Activated T-cell treated with anti-CD3 and anti-CD28 coated beads, Interleukin-2, amount 50 U/mL, for 4 hours (primary cell): Measurements from ENCODE around the gene CYB5B. TPM values are rescaled to one million over a fixed set of nuclear protein-coding genes. Genes with fewer than 3 reads are reported as not detected.
A peak's percentile ranks its signal among the peaks of the same experiment; 100 is the strongest.

Experiments
- ATAC-seq, 2 donors: fragments of 200-7000 bp; cut with Tn5 transposase; one replicate each; pipeline ENCODE4 v1.10.0; 2021
- DNase-seq: peaks from one replicate; pipeline ENCODE4 v3.0.0-alpha.2; 2020
- H3K27me3 Mint-ChIP-seq: one replicate; pipeline ENCODE4 v1.8.0; 2021; ENCODE audit warnings: low read depth, mixed read lengths
- H3K36me3 Mint-ChIP-seq: one replicate; pipeline ENCODE4 v1.8.0; 2022; ENCODE audit warnings: mixed read lengths; ENCODE audit not compliant: insufficient read depth
- H3K4me1 Mint-ChIP-seq: one replicate; pipeline ENCODE4 v1.8.0; 2021; ENCODE audit warnings: low read depth, mixed read lengths
- H3K4me3 Mint-ChIP-seq: one replicate; pipeline ENCODE4 v1.8.0; 2021; ENCODE audit warnings: mild to moderate bottlenecking, moderate library complexity, mixed read lengths
- H3K9me3 Mint-ChIP-seq: one replicate; pipeline ENCODE4 v1.8.0; 2021; ENCODE audit warnings: mixed read lengths
- total RNA-seq, 3 donors: library from RNA; stranded (reverse); gene quantifications; one replicate each; pipeline ENCODE4 v1.2.1, GENCODE V29; 2021

The CYB5B gene
- total RNA-seq, 3 donors from 2014 or later: 112 to 124 (median 114) TPM

DNA sequence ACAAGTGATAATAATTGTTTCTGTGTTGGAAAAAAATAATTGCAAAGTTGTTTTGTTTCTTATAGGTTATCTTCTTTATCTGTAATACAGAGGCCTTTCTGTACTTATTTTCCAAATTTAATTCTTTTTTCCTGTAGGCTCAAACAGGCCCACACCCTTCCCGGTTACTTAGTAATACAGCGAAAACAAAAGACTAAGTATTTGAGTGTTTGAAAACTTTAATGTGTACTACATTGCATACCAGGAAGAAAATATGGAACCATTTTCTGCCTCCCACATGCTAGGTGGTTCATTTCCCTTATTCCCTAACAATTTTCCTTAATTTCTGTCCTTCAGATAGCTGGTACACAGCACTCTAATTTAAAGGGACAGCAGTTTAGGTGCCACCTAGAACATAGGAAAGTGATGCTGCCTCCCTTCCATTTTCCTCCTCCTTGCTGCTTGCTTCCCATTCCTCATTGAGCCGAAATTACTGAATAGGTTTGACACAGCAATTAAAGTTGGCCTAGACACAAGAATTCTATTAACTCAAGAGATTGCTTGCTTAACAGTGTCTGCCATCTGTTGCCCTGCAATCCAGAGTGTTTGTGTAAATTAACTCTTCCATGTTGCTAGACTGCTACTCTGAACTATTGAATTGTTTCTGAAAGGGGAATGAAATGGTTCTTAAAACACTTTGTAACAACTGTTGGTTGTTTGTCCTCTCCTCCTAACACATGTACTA is 24.2 kb downstream of the CYB5B start:
- H3K36me3 Mint-ChIP-seq: peaks cover 24% of the 10 kb centered on the region
- peaks cover 28% of the 10 kb centered on the region for H3K4me1 Mint-ChIP-seq

DNA sequence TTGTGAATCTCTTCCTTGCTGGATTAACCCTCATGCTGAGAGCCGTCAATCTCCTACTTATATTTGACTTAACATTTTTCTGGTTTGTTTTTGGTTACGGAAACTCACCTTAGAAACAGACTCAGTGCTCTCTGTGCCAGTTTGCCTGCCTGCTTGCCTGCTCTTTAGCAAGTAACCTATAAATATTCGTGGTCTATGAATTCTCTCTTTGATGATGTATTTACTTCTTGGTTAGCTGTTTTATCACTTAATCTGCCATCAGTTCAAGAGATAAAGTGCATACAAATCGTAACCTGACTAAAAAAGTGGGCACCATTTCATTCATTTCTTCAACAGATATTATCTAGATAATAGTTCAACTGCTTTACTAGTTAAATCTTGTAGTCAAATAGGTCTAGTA is 26.7 kb downstream of the CYB5B start:
- ATAC-seq (no peak), DNase-seq (no peak)
- peaks cover 24% of the 10 kb centered on the region for H3K4me1 Mint-ChIP-seq
- H3K36me3 Mint-ChIP-seq: peaks cover 29% of the 10 kb centered on the region
- no peaks in the 10 kb centered on the region for H3K27me3 Mint-ChIP-seq
- H3K9me3 Mint-ChIP-seq: no peaks in the 10 kb centered on the region
- no peak overlapping the region for H3K4me3 Mint-ChIP-seq

More for the DNA sequence above, 24.2 kb downstream of the CYB5B start:
- no peak for ATAC-seq
- no peak for DNase-seq
- no peaks in the 10 kb centered on the region for H3K27me3 Mint-ChIP-seq
- no peaks in the 10 kb centered on the region for H3K9me3 Mint-ChIP-seq
- no peak overlapping the region for H3K4me3 Mint-ChIP-seq

DNA sequence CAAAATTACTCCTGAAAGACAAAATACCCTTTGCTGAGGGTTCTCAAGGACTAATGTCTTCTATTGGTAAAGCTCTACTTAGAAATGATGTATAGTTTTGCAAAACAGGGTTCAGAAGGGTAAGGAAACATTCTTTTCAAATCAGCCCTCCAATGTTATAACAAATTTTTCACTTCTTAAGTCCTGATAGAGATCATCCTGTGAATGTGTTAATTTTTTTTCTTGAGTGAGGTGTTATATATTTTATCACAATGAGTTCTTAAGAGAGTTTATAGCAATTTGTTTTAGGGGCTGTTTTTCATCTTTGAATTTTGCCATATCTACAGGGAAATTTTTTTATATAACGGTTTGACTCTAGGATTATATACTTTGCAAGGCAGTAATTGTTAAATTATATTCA is 29.5 kb downstream of the CYB5B start:
- Mint-ChIP-seq H3K9me3 (no peaks in the 10 kb centered on the region), H3K27me3 (no peaks in the 10 kb centered on the region), H3K4me1 (peaks cover 27% of the 10 kb centered on the region), H3K4me3 (no peak overlapping the region), H3K36me3 (peaks cover 17% of the 10 kb centered on the region)
- ATAC-seq: no peak
- DNase-seq: no peak

DNA sequence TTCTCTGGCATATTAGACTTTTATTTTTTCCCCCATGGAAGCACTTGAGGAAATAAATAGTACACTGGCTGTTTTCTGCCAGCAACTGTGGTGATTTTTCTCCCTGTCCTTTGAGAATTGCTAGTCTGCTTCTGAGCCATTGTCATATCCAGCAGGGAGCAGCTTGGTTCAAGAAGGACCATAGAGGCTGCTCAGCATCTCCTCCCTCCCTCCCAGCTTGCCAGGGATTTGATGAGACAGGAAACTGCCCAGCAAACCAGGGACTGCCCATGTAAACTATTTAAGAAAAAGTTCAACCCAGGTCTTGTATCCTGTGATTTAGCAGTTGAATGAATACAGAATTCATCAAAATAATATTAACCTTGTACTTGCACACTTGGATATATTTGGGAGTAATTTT is 39.5 kb downstream of the CYB5B start:
- no peaks in the 10 kb centered on the region for H3K9me3 Mint-ChIP-seq
- H3K4me1 Mint-ChIP-seq: peaks cover 38% of the 10 kb centered on the region
- DNase-seq (no peak), ATAC-seq (no peak)
- peaks cover 18% of the 10 kb centered on the region for H3K36me3 Mint-ChIP-seq
- no peaks in the 10 kb centered on the region for H3K27me3 Mint-ChIP-seq
- no peak overlapping the region for H3K4me3 Mint-ChIP-seq

DNA sequence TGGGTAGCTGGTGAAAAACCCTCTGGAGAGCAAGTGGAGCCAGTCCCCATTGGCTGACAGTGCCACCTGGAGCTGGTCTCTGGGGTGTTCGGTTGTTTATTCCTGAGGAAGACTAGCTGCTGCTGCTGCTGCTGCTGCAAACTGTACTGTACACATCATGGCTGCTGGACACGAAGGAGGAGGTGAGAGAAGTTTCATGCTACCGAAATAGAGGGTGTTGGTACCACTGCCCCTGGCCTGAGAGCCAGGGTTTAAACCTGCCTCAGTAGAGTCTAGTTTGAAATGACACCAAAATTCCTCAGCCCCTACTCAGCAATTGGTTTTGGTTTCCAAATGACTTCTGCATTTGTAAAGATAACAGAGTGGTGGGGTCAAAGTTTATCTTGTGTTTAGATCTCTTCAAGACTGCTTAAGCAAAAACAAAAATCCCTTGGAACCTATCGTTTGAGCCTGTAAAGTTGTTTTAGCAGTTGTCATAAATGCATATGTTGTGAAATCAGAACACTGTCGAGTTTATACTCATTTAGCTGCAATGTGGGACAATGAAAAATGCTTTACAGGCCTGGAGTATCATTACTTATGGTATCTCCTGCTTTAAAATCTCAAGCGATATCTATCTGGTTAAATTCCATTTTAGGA is 40.8 kb downstream of the CYB5B start:
- H3K36me3 Mint-ChIP-seq: peaks cover 13% of the 10 kb centered on the region
- H3K9me3 Mint-ChIP-seq: no peaks in the 10 kb centered on the region
- DNase-seq: no peak
- peaks cover 47% of the 10 kb centered on the region for H3K4me1 Mint-ChIP-seq
- H3K4me3 Mint-ChIP-seq: peak overlapping the region; percentile 35
- ATAC-seq: peak; percentile 44 to 47
- H3K27me3 Mint-ChIP-seq: no peaks in the 10 kb centered on the region

DNA sequence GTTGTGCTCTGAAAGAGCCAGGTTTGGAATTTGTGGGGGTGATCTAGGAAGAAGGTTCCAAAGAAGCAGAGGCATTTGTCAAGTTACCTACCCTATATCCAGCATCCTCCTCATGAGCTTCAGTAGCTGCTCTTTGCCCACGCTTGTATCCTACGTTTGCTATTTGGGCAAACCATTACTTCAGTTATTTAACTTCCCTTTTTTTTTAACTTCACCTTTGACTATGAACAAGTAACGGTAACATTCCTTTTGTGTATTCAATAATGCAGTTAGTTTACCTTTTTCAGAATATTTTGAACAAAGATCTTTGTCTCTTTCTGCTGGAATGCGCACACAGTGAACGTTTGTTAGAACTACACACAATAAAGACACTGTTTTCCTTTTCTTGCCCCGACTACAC is 41.5 kb downstream of the CYB5B start:
- H3K4me1 Mint-ChIP-seq: peaks cover 54% of the 10 kb centered on the region
- no peaks in the 10 kb centered on the region for H3K27me3 Mint-ChIP-seq
- DNase-seq (no peak), ATAC-seq (no peak)
- no peak overlapping the region for H3K4me3 Mint-ChIP-seq
- no peaks in the 10 kb centered on the region for H3K9me3 Mint-ChIP-seq
- H3K36me3 Mint-ChIP-seq: peaks cover 11% of the 10 kb centered on the region

DNA sequence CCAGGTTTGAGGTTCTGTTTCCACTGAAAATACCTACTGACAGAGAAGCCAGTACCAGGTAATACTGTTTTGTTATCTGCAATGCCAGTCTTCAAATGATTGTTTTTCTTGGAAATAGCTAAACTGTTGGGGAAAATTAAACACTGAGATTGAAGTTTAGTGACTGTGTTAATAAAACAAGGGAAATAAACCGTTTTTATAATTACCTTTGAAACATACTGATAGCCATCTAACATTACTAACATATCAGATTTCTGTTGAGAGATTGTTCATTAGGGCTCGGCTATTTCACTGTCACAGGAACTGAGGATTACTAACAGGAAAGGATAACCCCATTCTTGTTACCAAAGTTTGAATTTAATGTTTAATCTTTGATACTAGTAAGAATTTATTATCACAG is 42.1 kb downstream of the CYB5B start:
- Mint-ChIP-seq H3K4me1 (peaks cover 57% of the 10 kb centered on the region), H3K9me3 (no peaks in the 10 kb centered on the region), H3K4me3 (no peak overlapping the region), H3K36me3 (peaks cover 8% of the 10 kb centered on the region), H3K27me3 (no peaks in the 10 kb centered on the region)
- DNase-seq (no peak), ATAC-seq (no peak)

DNA sequence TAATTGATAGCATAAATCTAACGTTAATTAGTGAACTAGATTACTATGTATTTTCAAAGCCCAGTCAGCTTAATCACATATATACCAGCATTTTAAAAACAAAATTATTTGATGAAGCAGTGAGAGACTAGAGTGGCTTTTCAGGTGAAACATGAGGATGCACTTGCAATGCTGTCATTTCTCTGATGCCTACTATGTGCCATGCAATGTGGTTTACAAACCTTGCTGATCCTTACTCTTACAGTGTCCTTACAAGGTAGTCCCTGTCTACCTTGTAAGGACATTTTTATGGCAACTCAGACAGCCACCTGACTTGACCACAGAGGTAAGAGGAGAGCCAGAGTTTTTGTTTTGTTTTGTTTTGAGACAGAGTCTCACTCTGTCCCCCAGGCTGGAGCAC is 42.7 kb downstream of the CYB5B start:
- H3K4me1 Mint-ChIP-seq: peaks cover 57% of the 10 kb centered on the region
- no peaks in the 10 kb centered on the region for H3K27me3 Mint-ChIP-seq
- peaks cover 8% of the 10 kb centered on the region for H3K36me3 Mint-ChIP-seq
- H3K9me3 Mint-ChIP-seq: no peaks in the 10 kb centered on the region
- DNase-seq (no peak), ATAC-seq (no peak)
- H3K4me3 Mint-ChIP-seq: no peak overlapping the region

DNA sequence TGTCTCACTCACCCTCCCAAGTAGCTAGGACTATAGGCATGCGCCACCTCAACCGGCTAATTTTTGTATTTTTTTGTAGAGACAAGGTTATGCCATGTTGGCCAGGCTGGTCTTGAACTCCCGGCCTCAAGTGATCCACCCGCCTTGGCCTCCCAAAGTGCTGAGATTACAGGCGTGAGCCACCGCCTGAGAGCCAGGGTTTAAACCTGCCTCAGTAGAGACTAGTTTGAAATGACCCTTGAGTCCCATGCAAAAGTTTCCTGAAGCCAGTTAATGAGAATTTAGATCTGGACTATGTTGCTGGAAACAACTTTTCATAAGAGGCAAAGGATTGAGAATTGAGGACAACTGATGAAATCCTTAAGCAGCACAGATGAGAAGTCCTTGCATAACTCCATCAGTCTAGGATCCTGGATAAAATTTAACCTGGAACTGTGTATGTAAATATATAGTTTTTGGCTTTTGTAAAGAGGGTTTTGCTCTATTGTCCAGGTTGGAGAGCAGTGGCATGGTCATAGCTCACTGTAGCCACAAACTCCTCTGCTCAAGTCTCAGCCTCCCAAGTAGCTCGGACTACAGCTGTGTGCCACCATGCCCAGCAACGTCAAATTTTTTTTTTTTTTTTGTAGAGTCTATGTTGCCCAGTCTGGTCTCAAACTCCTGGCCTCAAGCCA is 43.2 kb downstream of the CYB5B start:
- no peak for DNase-seq
- no peak for ATAC-seq

DNA sequence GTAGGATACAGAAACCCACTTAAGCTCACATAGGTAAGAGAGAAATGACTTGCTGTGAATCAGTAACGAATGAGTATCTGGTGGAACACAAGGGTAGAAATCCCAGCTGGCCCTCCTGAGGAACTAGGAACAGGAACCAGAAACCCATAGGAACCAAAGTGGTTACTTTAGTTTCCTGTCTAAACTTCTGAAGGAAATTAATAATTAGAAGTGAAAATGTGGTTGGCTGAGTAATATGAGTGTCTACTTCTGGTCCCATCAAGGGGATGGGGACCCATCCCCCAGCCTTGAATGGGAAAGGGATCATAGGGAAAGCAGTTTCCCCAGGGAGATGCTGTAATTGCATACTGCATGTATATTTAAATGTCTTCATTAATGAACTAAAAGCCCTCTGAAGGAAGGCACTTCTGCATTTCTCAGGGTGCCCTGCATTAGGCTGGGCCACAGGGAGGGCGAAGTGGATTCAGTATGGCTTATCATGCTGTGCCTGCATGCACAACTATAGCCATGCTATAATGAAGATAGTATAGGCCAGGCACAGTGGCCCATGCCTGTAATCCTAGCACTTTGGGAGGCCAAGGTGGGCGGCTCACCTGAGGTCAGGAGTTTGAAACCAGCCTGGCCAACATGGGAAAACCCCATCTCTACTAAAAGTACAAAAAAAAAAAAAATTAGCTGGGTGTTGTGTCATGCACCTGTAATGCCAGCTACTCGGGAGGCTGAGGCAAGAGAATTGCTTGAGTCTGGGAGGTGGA is 45.6 kb downstream of the CYB5B start:
- Mint-ChIP-seq H3K4me1 (peaks cover 42% of the 10 kb centered on the region), H3K4me3 (no peak overlapping the region), H3K9me3 (no peaks in the 10 kb centered on the region), H3K36me3 (peaks cover 3% of the 10 kb centered on the region), H3K27me3 (no peaks in the 10 kb centered on the region)
- ATAC-seq: peak; percentile 77 to 83
- no peak for DNase-seq

More for the DNA sequence above, 43.2 kb downstream of the CYB5B start:
- H3K36me3 Mint-ChIP-seq: peaks cover 5% of the 10 kb centered on the region
- H3K4me3 Mint-ChIP-seq: no peak overlapping the region
- no peaks in the 10 kb centered on the region for H3K27me3 Mint-ChIP-seq
- peaks cover 57% of the 10 kb centered on the region for H3K4me1 Mint-ChIP-seq
- no peaks in the 10 kb centered on the region for H3K9me3 Mint-ChIP-seq

DNA sequence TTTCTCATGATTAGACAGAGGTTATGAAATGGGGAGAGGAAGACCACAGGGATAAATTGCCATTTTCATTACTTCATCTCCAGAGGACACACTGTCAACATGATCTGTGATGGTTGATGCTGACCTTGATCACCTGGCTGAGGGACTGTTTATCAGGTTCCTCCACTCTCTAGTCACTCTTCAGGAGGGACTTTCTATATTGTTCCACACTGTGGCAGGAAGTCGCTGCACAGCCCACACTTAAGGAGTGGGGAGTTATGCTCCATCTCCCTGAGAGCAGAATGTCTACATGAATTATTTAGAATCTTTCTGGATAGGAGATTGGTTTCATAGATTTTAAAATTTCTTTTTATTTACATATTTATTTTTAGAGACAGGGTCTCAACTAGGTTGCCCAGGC is 46.7 kb downstream of the CYB5B start:
- peaks cover 3% of the 10 kb centered on the region for H3K36me3 Mint-ChIP-seq
- no peak for DNase-seq
- ATAC-seq: no peak
- H3K4me1 Mint-ChIP-seq: peaks cover 31% of the 10 kb centered on the region
- no peaks in the 10 kb centered on the region for H3K9me3 Mint-ChIP-seq
- H3K4me3 Mint-ChIP-seq: no peak overlapping the region
- no peaks in the 10 kb centered on the region for H3K27me3 Mint-ChIP-seq

DNA sequence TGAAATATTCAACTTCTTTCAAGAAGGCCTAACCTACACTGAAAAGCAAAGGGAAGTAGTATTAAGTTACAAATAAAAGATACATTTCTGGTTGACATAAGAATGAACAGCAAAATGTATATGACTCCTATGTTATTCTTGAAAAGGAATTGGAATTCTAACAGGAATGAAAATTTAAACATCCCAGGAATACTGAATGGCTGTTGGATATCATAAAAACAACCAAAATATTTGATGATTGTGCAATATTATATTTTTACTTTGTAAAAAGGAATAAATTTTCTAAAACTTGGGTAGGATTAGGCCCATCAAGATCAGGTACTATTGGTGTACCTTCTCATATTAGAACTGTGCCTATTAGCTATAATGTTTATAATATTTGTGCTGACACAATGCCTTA is 50.0 kb downstream of the CYB5B start:
- peaks cover 18% of the 10 kb centered on the region for H3K4me1 Mint-ChIP-seq
- ATAC-seq: no peak
- no peaks in the 10 kb centered on the region for H3K9me3 Mint-ChIP-seq

DNA sequence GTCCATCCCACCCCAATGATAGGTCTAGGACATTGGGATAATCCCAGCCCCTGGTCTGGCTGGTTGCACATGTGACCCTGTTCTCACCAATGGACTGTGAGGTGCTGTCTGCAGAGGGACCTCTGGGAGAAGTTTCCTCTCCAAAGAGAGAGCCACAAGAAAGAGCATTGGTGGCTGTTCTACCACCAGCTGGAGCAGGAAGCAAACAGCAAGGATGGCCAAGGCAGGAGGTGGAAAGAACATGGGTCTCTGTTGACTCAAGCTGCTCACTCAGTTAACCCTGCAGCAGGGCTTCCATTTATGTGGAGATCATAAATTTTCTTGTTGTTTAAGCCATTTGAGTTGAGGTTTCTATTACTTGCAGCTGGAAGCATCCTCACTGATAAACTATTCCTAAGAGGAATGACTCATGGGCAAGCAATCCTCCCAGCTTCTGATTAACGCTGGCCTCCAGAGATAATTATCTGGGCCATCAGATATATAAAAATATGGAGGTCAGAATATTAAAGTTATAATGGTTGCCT is 52.6 kb downstream of the CYB5B start:
- Mint-ChIP-seq H3K36me3 (peaks cover 2% of the 10 kb centered on the region), H3K4me3 (no peak overlapping the region), H3K4me1 (no peaks in the 10 kb centered on the region), H3K27me3 (no peaks in the 10 kb centered on the region), H3K9me3 (no peaks in the 10 kb centered on the region)
- no peak for DNase-seq
- no peak for ATAC-seq

More for the DNA sequence above, 50.0 kb downstream of the CYB5B start:
- Mint-ChIP-seq H3K4me3 (no peak overlapping the region), H3K27me3 (no peaks in the 10 kb centered on the region), H3K36me3 (no peaks in the 10 kb centered on the region)
- DNase-seq: no peak

DNA sequence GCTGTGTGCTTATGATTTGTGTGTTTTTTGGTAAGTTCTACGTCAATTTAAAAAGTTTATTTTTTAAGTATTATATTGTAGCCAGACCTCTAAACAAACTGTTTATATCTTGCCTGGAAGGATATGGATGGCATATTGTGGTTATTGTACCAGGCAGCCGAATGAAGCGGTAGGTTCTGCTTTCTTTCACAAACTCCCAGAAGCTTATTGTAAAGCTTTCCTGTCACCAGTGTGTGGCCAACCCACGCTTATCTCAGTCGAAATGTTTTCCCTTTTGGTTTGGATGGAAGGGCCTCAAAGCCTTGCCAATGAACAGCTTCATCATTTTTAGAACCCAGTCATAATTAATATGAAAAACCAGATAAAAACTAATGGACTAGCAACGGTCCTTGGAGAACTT is 53.1 kb downstream of the CYB5B start:
- H3K27me3 Mint-ChIP-seq: no peaks in the 10 kb centered on the region
- DNase-seq: no peak
- no peaks in the 10 kb centered on the region for H3K9me3 Mint-ChIP-seq
- no peaks in the 10 kb centered on the region for H3K4me1 Mint-ChIP-seq
- no peak overlapping the region for H3K4me3 Mint-ChIP-seq
- no peak for ATAC-seq
- peaks cover 2% of the 10 kb centered on the region for H3K36me3 Mint-ChIP-seq
